Measurements from ENCODE around the gene C16orf86.

The C16orf86 gene

DNA sequence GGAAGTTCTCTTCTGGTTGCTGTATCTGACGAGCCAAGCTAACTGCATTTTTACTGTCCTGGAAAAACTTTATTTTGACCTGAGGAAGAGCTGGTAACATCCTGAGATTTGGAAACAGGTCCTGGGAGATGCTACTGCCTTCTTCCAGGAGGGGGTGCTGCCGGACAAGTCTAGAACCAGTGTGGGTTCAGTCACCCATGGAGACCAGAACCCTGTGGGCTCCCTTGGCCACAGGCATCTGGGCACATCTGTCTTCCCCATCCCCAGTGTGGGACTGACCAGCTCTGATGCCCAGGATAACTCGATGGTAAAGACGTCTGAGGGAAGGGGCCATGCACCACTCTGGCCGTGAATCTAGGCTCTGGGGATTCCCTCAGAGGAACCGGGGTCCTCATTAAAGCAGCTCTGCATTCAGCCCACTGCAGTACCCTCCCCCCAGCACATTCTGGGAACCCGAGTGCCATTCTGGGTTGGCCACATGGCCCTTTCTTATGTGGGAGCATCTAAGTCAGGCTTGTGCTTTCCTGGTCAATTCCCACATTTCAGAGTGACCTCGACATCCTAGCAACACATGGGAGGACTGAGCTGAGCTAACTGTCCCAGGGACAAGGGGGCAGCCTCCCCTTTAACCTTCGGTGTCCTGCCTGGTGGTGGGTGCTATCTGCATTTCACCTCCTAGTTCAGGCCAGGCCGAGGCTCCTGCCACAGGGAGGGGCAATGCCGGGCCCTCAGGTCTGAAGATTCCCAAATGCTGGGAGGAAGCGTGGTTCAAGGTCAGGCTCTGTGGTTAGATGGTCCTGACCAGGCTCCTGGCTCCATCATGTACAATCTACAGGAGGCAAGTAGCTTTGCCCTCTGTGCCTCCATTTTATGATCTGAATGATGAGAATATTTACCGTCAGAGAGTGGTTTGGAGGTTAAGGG lies 6.4 kb downstream of the C16orf86 start:
- TF ChIP-seq GLIS3 (CRISPR knock-in tag; IDR thresholded peaks at IDR 0.05): no peak
- no peak for TF ChIP-seq PPARA (CRISPR knock-in tag; IDR thresholded peaks at IDR 0.05; ENCODE audit: borderline replicate concordance)
- no peak for TF ChIP-seq ZFP3 (CRISPR knock-in tag; IDR thresholded peaks at IDR 0.05)
- TF ChIP-seq, protein P1, sequence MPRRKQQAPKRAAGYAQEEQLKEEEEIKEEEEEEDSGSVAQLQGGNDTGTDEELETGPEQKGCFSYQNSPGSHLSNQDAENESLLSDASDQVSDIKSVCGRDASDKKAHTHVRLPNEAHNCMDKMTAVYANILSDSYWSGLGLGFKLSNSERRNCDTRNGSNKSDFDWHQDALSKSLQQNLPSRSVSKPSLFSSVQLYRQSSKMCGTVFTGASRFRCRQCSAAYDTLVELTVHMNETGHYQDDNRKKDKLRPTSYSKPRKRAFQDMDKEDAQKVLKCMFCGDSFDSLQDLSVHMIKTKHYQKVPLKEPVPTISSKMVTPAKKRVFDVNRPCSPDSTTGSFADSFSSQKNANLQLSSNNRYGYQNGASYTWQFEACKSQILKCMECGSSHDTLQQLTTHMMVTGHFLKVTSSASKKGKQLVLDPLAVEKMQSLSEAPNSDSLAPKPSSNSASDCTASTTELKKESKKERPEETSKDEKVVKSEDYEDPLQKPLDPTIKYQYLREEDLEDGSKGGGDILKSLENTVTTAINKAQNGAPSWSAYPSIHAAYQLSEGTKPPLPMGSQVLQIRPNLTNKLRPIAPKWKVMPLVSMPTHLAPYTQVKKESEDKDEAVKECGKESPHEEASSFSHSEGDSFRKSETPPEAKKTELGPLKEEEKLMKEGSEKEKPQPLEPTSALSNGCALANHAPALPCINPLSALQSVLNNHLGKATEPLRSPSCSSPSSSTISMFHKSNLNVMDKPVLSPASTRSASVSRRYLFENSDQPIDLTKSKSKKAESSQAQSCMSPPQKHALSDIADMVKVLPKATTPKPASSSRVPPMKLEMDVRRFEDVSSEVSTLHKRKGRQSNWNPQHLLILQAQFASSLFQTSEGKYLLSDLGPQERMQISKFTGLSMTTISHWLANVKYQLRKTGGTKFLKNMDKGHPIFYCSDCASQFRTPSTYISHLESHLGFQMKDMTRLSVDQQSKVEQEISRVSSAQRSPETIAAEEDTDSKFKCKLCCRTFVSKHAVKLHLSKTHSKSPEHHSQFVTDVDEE (CRISPR knock-in tag; IDR thresholded peaks at IDR 0.05): no peak
- TF ChIP-seq, protein P2, sequence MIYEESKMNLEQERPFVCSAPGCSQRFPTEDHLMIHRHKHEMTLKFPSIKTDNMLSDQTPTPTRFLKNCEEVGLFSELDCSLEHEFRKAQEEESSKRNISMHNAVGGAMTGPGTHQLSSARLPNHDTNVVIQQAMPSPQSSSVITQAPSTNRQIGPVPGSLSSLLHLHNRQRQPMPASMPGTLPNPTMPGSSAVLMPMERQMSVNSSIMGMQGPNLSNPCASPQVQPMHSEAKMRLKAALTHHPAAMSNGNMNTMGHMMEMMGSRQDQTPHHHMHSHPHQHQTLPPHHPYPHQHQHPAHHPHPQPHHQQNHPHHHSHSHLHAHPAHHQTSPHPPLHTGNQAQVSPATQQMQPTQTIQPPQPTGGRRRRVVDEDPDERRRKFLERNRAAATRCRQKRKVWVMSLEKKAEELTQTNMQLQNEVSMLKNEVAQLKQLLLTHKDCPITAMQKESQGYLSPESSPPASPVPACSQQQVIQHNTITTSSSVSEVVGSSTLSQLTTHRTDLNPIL (CRISPR knock-in tag; IDR thresholded peaks at IDR 0.05; ENCODE audit: low read depth): no peak
- no peak for TF ChIP-seq ESRRG (CRISPR knock-in tag; IDR thresholded peaks at IDR 0.05)
- no peak for TF ChIP-seq ZNF70 (CRISPR knock-in tag; IDR thresholded peaks at IDR 0.05)
- TF ChIP-seq OSR1 (CRISPR knock-in tag; IDR thresholded peaks at IDR 0.05): no peak
- TF ChIP-seq TOX (CRISPR knock-in tag; IDR thresholded peaks at IDR 0.05; ENCODE audit: borderline replicate concordance): no peak
- no peak for TF ChIP-seq ZC3H10 (CRISPR knock-in tag; IDR thresholded peaks at IDR 0.05)
- no peak for TF ChIP-seq CSDC2 (CRISPR knock-in tag; IDR thresholded peaks at IDR 0.05)
- no peak for TF ChIP-seq ZNF565 (CRISPR knock-in tag; conservative IDR thresholded peaks at IDR 0.05; ENCODE audit: low read depth)
- no peak for TF ChIP-seq PATZ1 (CRISPR knock-in tag; IDR thresholded peaks at IDR 0.05; ENCODE audit: borderline replicate concordance)
- no peak for TF ChIP-seq RARB (CRISPR knock-in tag; IDR thresholded peaks at IDR 0.05)
- TF ChIP-seq, protein P3, sequence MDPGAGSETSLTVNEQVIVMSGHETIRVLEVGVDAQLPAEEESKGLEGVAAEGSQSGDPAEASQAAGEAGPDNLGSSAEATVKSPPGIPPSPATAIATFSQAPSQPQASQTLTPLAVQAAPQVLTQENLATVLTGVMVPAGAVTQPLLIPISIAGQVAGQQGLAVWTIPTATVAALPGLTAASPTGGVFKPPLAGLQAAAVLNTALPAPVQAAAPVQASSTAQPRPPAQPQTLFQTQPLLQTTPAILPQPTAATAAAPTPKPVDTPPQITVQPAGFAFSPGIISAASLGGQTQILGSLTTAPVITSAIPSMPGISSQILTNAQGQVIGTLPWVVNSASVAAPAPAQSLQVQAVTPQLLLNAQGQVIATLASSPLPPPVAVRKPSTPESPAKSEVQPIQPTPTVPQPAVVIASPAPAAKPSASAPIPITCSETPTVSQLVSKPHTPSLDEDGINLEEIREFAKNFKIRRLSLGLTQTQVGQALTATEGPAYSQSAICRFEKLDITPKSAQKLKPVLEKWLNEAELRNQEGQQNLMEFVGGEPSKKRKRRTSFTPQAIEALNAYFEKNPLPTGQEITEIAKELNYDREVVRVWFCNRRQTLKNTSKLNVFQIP (CRISPR knock-in tag; IDR thresholded peaks at IDR 0.05; ENCODE audit: borderline replicate concordance, low read depth): no peak
- TF ChIP-seq SNAI2 (CRISPR knock-in tag; IDR thresholded peaks at IDR 0.05): no peak
- TF ChIP-seq ISL1 (CRISPR knock-in tag; IDR thresholded peaks at IDR 0.05): no peak
- TF ChIP-seq BACH2 (CRISPR knock-in tag; IDR thresholded peaks at IDR 0.05; ENCODE audit: borderline replicate concordance): no peak
- TF ChIP-seq TCF4 (CRISPR knock-in tag; IDR thresholded peaks at IDR 0.05; ENCODE audit: borderline replicate concordance): no peak
- TF ChIP-seq ZNF8 (CRISPR knock-in tag; IDR thresholded peaks at IDR 0.05): no peak
- ATAC-seq: peak; percentile 38

GRCh38 chr16:67673712-67674580 lies 7.3 kb downstream of the C16orf86 start:
- peak; percentile 58 for ATAC-seq
- TF ChIP-seq ARNTL (CRISPR knock-in tag; IDR thresholded peaks at IDR 0.05; ENCODE audit: borderline replicate concordance, low read depth) (no peak), PPARA (CRISPR knock-in tag; IDR thresholded peaks at IDR 0.05; ENCODE audit: borderline replicate concordance) (no peak), CSDC2 (CRISPR knock-in tag; IDR thresholded peaks at IDR 0.05) (no peak), ZFP3 (CRISPR knock-in tag; IDR thresholded peaks at IDR 0.05) (no peak), TOX (CRISPR knock-in tag; IDR thresholded peaks at IDR 0.05; ENCODE audit: borderline replicate concordance) (no peak), SNAI2 (CRISPR knock-in tag; IDR thresholded peaks at IDR 0.05) (no peak), GLIS3 (CRISPR knock-in tag; IDR thresholded peaks at IDR 0.05) (no peak), ZNF565 (CRISPR knock-in tag; conservative IDR thresholded peaks at IDR 0.05; ENCODE audit: low read depth) (no peak), PATZ1 (CRISPR knock-in tag; IDR thresholded peaks at IDR 0.05; ENCODE audit: borderline replicate concordance) (no peak), ZNF8 (CRISPR knock-in tag; IDR thresholded peaks at IDR 0.05) (no peak), ZC3H10 (CRISPR knock-in tag; IDR thresholded peaks at IDR 0.05) (no peak), OSR1 (CRISPR knock-in tag; IDR thresholded peaks at IDR 0.05) (no peak), BACH2 (CRISPR knock-in tag; IDR thresholded peaks at IDR 0.05; ENCODE audit: borderline replicate concordance) (no peak)

Measured in SK-N-SH treated with all-trans-retinoic acid at 6 μM for 48 hours (cell line).